Cardiac muscle cell (in vitro differentiated cells and primary cell): ENCODE measurements around the gene ANKH. TPM values are rescaled to one million over a fixed set of nuclear protein-coding genes. Genes with fewer than 3 reads are reported as not detected.
"Not testable (repeated sequence)": the region's sequence is repeated elsewhere in the genome, so short reads cannot be mapped to it uniquely, and the experiment has no call there.

Experiments
- DNase-seq, 2 donors: peaks; one replicate each; pipeline versions ENCODE4 v3.0.0 to v3.0.0-alpha.2; 2010 to 2017; ENCODE audit warnings: low read depth in 1 of 2, low spot score in 1 of 2
- H3K27ac ChIP-seq: fragments of 200-600 bp; sonication (generic); 2 replicates; pipeline ENCODE4 v1.5.1; 2016
- H3K27me3 ChIP-seq: fragments of 200-600 bp; sonication (generic); 2 replicates; pipeline ENCODE4 v1.6.0; 2016; ENCODE audit warnings: control low read depth
- H3K36me3 ChIP-seq: fragments of 200-600 bp; sonication (generic); 2 replicates; pipeline ENCODE4 v1.5.1; 2016; ENCODE audit warnings: control low read depth
- H3K4me1 ChIP-seq: fragments of 200-600 bp; sonication (generic); 2 replicates; pipeline ENCODE4 v1.8.1; 2017; ENCODE audit warnings: low read depth, mild to moderate bottlenecking, mixed run types
- H3K4me3 ChIP-seq: fragments of 200-600 bp; sonication (generic); 2 replicates; pipeline ENCODE4 v1.5.1; 2016; ENCODE audit warnings: mild to moderate bottlenecking
- H3K9me3 ChIP-seq: fragments of 200-600 bp; sonication (generic); 2 replicates; pipeline ENCODE4 v1.5.1; 2017; ENCODE audit warnings: low read depth, mild to moderate bottlenecking, control low read depth
- polyA plus RNA-seq: library from polyadenylated mRNA; unstranded; fragments of >200 nt; fragmentation: Nextera tagmentation; extraction: Ambion mirVana; gene quantifications from 2 replicates; pipeline ENCODE4 v1.2.1, GENCODE V29; 2016
- total RNA-seq: library from RNA; depleted of rRNA; stranded (reverse); fragments of >200 nt; gene quantifications from 2 replicates; pipeline ENCODE4 v1.2.3, GENCODE V29; 2016
- TF ChIP-seq, protein P1 (sequence below): IDR thresholded peaks from 2 replicates; pipeline ENCODE4 v1.5.1; 2012; ENCODE audit warnings: low read depth, mild to moderate bottlenecking, low read length

ANKH gene
- total and polyA plus RNA-seq, 2 experiments from 2014 or later, result 26.6 to 48.1 TPM

DNA sequence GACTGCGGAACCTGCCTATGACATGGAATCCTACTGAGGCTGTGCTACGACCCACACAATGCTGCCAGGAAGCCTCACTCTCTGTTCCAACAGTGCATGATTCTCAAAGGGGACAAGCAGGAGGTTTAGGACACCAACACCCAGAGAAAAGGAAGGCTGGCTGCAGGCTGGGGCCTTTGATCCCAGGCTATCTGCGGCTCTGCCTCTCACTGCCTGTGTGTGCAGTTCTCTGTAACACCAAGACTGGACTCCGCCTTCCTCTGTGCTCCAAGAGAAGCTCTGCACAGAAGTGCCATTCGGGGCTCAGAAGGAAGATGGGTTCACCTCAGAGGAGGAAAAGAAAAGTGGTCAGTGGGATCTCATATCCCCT is 20.5 kb downstream of the ANKH start:
- TF ChIP-seq, protein P1, sequence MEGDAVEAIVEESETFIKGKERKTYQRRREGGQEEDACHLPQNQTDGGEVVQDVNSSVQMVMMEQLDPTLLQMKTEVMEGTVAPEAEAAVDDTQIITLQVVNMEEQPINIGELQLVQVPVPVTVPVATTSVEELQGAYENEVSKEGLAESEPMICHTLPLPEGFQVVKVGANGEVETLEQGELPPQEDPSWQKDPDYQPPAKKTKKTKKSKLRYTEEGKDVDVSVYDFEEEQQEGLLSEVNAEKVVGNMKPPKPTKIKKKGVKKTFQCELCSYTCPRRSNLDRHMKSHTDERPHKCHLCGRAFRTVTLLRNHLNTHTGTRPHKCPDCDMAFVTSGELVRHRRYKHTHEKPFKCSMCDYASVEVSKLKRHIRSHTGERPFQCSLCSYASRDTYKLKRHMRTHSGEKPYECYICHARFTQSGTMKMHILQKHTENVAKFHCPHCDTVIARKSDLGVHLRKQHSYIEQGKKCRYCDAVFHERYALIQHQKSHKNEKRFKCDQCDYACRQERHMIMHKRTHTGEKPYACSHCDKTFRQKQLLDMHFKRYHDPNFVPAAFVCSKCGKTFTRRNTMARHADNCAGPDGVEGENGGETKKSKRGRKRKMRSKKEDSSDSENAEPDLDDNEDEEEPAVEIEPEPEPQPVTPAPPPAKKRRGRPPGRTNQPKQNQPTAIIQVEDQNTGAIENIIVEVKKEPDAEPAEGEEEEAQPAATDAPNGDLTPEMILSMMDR, result no peak
- Histone ChIP-seq H3K9me3 (no peaks in the 10 kb centered on the region), H3K27me3 (no peaks in the 10 kb centered on the region), H3K27ac (peak overlapping the region; percentile 83), H3K4me1 (peaks cover 32% of the 10 kb centered on the region), H3K36me3 (no peaks in the 10 kb centered on the region), H3K4me3 (no peak overlapping the region)
- DNase-seq, result peak in 1 of 2 donors; percentile 64

DNA sequence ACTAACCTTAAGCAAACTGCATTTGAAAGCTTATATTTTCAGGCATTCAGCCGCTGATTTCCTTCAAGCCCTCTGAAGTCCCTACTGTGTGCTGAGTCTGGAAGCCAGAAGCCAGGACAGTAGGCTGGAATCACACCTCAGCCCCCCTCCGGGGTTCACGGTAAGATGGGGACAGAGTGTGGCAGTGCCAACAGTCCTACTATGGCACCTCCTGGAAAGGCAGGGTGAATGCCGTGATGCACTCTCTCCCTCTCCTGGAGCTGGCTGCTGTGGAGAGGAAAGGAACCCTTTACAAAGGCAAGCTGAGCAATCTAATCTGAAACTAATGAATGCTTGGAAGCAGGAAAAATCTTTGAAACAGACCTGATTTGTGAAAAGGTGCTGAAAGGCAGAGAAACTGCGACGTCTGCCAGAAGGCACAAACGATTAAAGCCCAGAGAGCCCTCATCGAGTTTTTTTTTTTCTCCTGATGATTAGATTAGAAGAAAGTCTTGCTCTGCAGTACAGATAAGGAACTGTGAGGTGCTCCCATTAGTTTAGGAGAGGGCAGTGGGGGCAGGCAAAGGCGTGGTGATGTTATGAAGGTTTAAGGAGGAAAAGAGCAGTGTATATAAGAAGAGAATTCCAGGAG is 21.0 kb downstream of the ANKH start:
- H3K4me1 ChIP-seq, result peaks cover 32% of the 10 kb centered on the region
- H3K27me3 ChIP-seq, result no peaks in the 10 kb centered on the region
- TF ChIP-seq, protein P1, result no peak
- H3K9me3 ChIP-seq, result no peaks in the 10 kb centered on the region
- H3K27ac ChIP-seq, result peak overlapping the region; percentile 83
- DNase-seq, result peak in 1 of 2 donors; percentile 61
- no peak overlapping the region for H3K4me3 ChIP-seq
- H3K36me3 ChIP-seq, result no peaks in the 10 kb centered on the region

DNA sequence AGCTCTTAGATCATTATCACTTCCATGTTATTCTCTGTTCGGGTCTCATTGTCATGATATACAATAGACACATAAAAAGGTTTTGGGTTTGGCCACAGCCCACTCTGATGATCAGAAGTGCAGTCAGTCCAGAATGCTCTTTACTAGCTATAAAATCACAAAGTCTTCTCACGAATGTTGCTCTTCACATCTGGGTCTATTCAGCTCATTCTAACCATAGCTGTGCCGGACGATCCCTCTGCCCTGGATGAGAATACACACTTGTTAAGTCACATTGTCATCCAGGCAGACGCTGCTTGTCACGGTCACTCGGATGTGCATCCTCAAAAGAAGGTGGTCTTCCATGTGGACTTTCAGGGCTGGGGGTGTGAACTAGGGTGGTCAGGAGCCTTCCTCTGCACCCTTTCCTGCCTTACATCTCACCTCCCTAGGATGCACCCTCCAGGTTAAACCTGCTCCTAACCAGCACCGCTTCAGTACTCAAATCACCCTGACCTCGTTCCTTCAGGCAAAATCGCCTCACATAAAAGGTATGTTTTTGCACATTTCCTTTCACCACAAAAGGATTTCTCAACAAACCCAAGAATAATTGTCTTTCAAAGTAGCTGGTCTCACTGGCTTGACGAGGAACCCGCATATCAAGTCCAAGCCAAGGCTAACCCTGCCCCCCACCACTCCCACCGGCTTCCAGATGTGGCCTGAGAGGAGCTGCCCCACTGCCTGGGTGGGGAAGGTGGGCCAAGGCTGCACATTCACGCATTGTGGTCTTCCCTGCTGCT is 21.9 kb downstream of the ANKH start:
- TF ChIP-seq, protein P1, result no peak
- peak overlapping the region; percentile 83 for H3K27ac ChIP-seq
- no peak for DNase-seq
- no peak overlapping the region for H3K4me3 ChIP-seq
- H3K9me3 ChIP-seq, result no peaks in the 10 kb centered on the region
- peaks cover 32% of the 10 kb centered on the region for H3K4me1 ChIP-seq
- H3K27me3 ChIP-seq, result no peaks in the 10 kb centered on the region
- no peaks in the 10 kb centered on the region for H3K36me3 ChIP-seq

DNA sequence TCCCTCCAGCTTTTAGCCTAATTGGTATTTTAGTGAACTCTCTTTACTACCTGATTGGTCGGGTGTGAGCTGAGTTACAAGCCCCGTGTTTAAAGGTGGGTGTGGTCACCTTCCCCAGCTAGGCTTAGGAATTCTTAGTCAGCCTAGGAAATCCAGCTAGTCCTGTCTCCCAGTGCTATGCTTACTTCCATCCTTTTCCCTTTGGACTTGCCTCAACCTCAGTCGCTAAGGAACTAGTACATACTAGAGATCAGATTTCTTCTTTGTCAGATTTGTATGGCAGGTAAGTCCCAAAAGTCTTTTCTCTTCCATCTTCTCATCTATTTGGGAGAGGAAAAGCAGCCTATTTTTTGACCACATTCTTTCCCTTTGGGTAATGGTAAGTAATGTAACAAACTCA is 22.6 kb downstream of the ANKH start:
- not testable (repeated sequence) for H3K27ac ChIP-seq

DNA sequence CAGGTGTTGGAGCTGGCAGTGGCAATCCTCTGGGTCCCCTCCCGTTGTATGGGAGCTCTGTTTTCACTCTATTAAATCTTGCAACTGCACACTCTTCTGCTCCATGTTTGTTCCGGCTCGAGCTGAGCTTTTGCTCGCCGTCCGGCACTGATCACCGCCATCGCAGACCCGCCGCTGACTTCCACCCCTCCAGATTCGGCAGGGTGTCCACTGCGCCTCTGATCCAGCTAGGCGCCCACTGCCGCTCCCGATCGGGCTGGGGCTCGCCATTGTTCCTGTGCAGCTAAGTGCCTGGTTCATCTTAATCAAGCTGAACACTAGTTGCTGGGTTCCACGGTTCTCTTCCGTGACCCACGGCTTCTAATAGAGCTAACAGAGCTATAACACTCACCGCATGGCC is 23.2 kb downstream of the ANKH start:
- Histone ChIP-seq H3K36me3 (no peaks in the 10 kb centered on the region), H3K9me3 (no peaks in the 10 kb centered on the region), H3K27me3 (no peaks in the 10 kb centered on the region), H3K4me1 (peaks cover 32% of the 10 kb centered on the region), H3K4me3 (no peak overlapping the region), H3K27ac (no peak overlapping the region)
- TF ChIP-seq, protein P1, result no peak
- DNase-seq, result no peak

More for the DNA sequence above, 22.6 kb downstream of the ANKH start:
- not testable (repeated sequence) for H3K27me3 ChIP-seq, DNase-seq, H3K36me3 ChIP-seq, H3K9me3 ChIP-seq, H3K4me3 ChIP-seq
- peaks cover 32% of the 10 kb centered on the region for H3K4me1 ChIP-seq

DNA sequence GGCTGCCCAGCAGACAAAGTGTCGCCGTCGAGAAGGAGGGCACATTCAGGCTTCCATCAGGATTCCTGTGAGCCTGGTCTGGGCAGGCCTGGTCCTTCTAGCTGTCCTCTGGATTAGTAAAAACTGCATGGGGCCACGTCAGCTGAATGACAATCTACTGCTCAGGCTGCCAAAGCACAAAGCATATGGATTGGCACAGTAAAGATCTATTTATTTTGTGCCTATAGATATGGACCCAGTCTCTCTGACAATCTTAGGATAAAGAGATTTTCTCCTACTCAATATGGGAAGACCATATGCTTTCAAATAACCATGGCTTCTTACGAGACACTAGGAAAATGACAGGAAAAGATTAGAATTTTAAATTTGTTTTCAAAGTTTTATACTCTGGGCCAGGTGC is 24.1 kb downstream of the ANKH start:
- Histone ChIP-seq H3K27me3 (no peaks in the 10 kb centered on the region), H3K36me3 (no peaks in the 10 kb centered on the region), H3K27ac (no peak overlapping the region), H3K9me3 (no peaks in the 10 kb centered on the region), H3K4me1 (peaks cover 32% of the 10 kb centered on the region), H3K4me3 (no peak overlapping the region)
- no peak for DNase-seq
- TF ChIP-seq, protein P1, result no peak
